NCI-H2227 (cell line): ENCODE measurements around the gene OR4D10.

ENCODE experiments used
- DNase-seq: peaks from one replicate; lab custom pipeline; 2025; ENCODE audit not compliant: unreplicated experiment; lab: John Stamatoyannopoulos, UW

OR4D10 gene

GRCh38 chr11:59523541-59523940, 50.4 kb downstream of the OR4D10 start:
- no peak for DNase-seq

- peak; percentile 42 for DNase-seq
Observed at GRCh38 chr11:59528711-59529110, 55.6 kb downstream of the OR4D10 start.
